OCI-LY7 (cell line): ENCODE data around the gene ADAMTS17.
"Not testable (repeated sequence)": the region's sequence is repeated elsewhere in the genome, so short reads cannot be mapped to it uniquely, and the experiment has no call there.

Experiments used
- CTCF ChIP-seq: fragments of 200-600 bp; sonication (generic); conservative IDR thresholded peaks from 2 replicates; pipeline ENCODE4 v1.5.1; 2014; ENCODE audit warnings: mild to moderate bottlenecking, antibody characterized with exemption, low read length, moderate library complexity, mixed read lengths
- EZH2phosphoT487 ChIP-seq: fragments of 200-600 bp; sonication (generic); IDR thresholded peaks from 2 replicates; pipeline ENCODE4 v1.6.1; 2018; ENCODE audit warnings: low read depth, borderline replicate concordance, mild to moderate bottlenecking, mixed run types, antibody characterized with exemption, low read length, moderate library complexity, mixed read lengths

DNA sequence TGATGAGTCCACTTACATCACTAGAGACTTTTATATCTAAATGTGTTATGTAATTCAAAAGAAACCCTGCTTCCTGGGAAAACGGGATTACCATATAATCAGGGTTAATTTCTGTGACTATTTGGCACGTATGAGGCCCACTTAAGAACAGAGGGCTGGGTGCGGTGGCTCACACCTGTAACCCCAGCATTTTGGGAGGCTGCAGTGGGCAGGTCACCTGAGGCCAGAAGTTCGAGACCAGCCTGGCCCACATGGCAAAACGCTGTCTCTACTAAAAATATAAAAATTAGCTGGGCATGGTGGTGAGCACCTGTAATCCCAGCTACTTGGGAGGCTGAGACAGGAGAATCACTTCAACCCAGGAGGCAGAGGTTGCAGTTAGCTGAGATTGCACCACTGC lies 361.9 kb downstream of the ADAMTS17 start:
- TF ChIP-seq CTCF, EZH2phosphoT487: not testable (repeated sequence)
